ENCODE data around the gene CNOT4. TPM values are rescaled to one million over a fixed set of nuclear protein-coding genes. Genes with fewer than 3 reads are reported as not detected.

CNOT4 gene
- total and polyA plus RNA-seq, 10 of the 15 experiments (the other 5 are each of a cell fraction or from before 2014, with no cell fraction given), result 9.4 to 29.6 (median 16.6) TPM

GRCh38 chr7:135375908-135376699 is 133.8 kb downstream of the CNOT4 start (continued):
- TF ChIP-seq RELA (IDR thresholded peaks at IDR 0.05; ENCODE audit: borderline replicate concordance, partially characterized antibody) (no peak), HDAC6 (IDR thresholded peaks at IDR 0.05; ENCODE audit: unreplicated experiment) (no peak), GATAD2B (conservative IDR thresholded peaks at IDR 0.05; ENCODE audit: low read depth) (no peak), NBN (IDR thresholded peaks at IDR 0.05) (no peak), CREB1 (IDR thresholded peaks at IDR 0.05; ENCODE audit: low read depth) (no peak), CREM (IDR thresholded peaks at IDR 0.05; ENCODE audit: low read depth) (no peak), CUX1 (IDR thresholded peaks at IDR 0.05; ENCODE audit: insufficient replicate concordance, low read depth, low read length) (no peak), BMI1 (IDR thresholded peaks at IDR 0.05; ENCODE audit: borderline replicate concordance) (no peak), EP300 (IDR thresholded peaks at IDR 0.05; ENCODE audit: borderline replicate concordance in 1 of 2, control insufficient read depth in 1 of 2, low read depth in 2 of 2, low read length in 2 of 2) (no peak), MAX (IDR thresholded peaks at IDR 0.05; ENCODE audit: low read depth, low read length) (no peak), ZBTB33 (IDR thresholded peaks at IDR 0.05) (no peak), STAT1 (conservative IDR thresholded peaks at IDR 0.05) (no peak), E2F8 (IDR thresholded peaks at IDR 0.05; ENCODE audit: low read depth, partially characterized antibody) (no peak), ETV6 (conservative IDR thresholded peaks at IDR 0.05 in 1 of 2, IDR thresholded peaks at IDR 0.05 in 1 of 2; ENCODE audit: borderline replicate concordance in 1 of 2, low read depth in 1 of 2) (no peak), BRCA1 (IDR thresholded peaks at IDR 0.05; ENCODE audit: low read depth, low read length) (no peak)

Data from GM12878 (cell line).